ENCODE measurements around the gene PLCH1. TPM values are rescaled to one million over a fixed set of nuclear protein-coding genes. Genes with fewer than 3 reads are reported as not detected.

The PLCH1 gene
- polyA plus RNA-seq, 2 donors: 0.07 to 0.10 TPM

DNA sequence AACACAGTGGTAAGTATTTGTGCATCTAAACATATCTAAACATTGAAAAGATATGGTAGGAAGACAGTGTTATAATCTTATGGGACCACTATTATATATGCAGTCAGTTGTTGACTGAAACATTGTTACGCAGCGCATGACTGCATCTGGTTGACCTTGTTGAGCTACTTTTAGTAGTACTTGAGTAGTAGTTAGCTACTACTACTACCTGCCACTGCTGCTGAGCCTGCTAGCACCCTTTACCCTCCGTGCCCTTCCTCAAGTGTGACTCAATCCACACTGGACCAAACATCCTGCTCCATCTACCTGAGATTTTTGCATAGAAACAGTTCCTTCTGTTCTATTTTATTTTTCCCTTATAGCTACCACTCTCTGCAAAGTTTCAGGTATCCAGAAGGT is 327.8 kb downstream of the PLCH1 start:
- Histone ChIP-seq H3K36me3 (ENCODE audit: control insufficient read depth in 2 of 2, insufficient read depth in 2 of 2, low read length in 1 of 2) (no peaks in the 10 kb centered on the region), H3K27ac (ENCODE audit: low read depth in 2 of 2, low read length in 1 of 2) (no peak overlapping the region), H3K4me3 (ENCODE audit: low read depth in 1 of 2, low read length in 2 of 2) (no peak overlapping the region), H3K27me3 (ENCODE audit: control insufficient read depth in 1 of 2, insufficient read depth in 2 of 2, low read length in 2 of 2) (no peaks in the 10 kb centered on the region), H3K9me3 (ENCODE audit: control insufficient read depth in 2 of 2, insufficient read depth in 1 of 2, low read depth in 1 of 2, low read length in 1 of 2) (no peaks in the 10 kb centered on the region), H3K4me1 (ENCODE audit: control insufficient read depth in 2 of 2, insufficient read depth in 2 of 2, low read length in 1 of 2) (no peaks in the 10 kb centered on the region)
- WGBS, 2 donors: 63 to 87% methylated on average over 3 of the region's 3 CpGs

GRCh38 chr3:155416500-155417118 is 328.3 kb downstream of the PLCH1 start:
- H3K4me1 ChIP-seq (ENCODE audit: control insufficient read depth in 2 of 2, insufficient read depth in 2 of 2, low read length in 1 of 2): no peaks in the 10 kb centered on the region
- WGBS, 2 donors: 67 to 78% methylated on average over 8 of the region's 8 CpGs
- H3K36me3 ChIP-seq (ENCODE audit: control insufficient read depth in 2 of 2, insufficient read depth in 2 of 2, low read length in 1 of 2): no peaks in the 10 kb centered on the region
- no peak overlapping the region for H3K4me3 ChIP-seq (ENCODE audit: low read depth in 1 of 2, low read length in 2 of 2)
- H3K27ac ChIP-seq (ENCODE audit: low read depth in 2 of 2, low read length in 1 of 2): no peak overlapping the region
- no peaks in the 10 kb centered on the region for H3K27me3 ChIP-seq (ENCODE audit: control insufficient read depth in 1 of 2, insufficient read depth in 2 of 2, low read length in 2 of 2)
- H3K9me3 ChIP-seq (ENCODE audit: control insufficient read depth in 2 of 2, insufficient read depth in 1 of 2, low read depth in 1 of 2, low read length in 1 of 2): no peaks in the 10 kb centered on the region

DNA sequence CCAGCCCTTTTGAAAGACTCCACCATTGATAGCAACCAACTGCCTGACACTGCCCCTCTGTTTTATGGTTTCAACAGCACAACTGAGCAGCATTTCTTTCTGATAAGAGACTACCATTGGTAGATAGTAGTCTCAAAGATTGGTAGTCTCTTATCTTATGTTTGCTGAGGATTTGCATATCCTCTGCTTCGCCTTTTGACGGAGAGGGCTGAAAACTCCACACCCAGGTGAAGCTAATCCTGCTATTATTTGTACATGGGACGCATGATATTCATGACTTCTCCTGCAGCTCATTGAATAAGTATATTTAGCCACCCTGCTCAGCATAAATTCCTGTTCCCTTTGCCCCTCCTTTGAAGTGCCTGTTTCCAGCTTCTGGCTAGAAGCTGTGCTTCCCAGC is 332.0 kb downstream of the PLCH1 start:
- no peaks in the 10 kb centered on the region for H3K36me3 ChIP-seq (ENCODE audit: control insufficient read depth in 2 of 2, insufficient read depth in 2 of 2, low read length in 1 of 2)
- H3K4me1 ChIP-seq (ENCODE audit: control insufficient read depth in 2 of 2, insufficient read depth in 2 of 2, low read length in 1 of 2): no peaks in the 10 kb centered on the region
- no peak overlapping the region for H3K27ac ChIP-seq (ENCODE audit: low read depth in 2 of 2, low read length in 1 of 2)
- H3K9me3 ChIP-seq (ENCODE audit: control insufficient read depth in 2 of 2, insufficient read depth in 1 of 2, low read depth in 1 of 2, low read length in 1 of 2): no peaks in the 10 kb centered on the region
- no peaks in the 10 kb centered on the region for H3K27me3 ChIP-seq (ENCODE audit: control insufficient read depth in 1 of 2, insufficient read depth in 2 of 2, low read length in 2 of 2)
- no peak overlapping the region for H3K4me3 ChIP-seq (ENCODE audit: low read depth in 1 of 2, low read length in 2 of 2)
- WGBS, 2 donors: 45 to 53% methylated on average over 3 of the region's 3 CpGs

DNA sequence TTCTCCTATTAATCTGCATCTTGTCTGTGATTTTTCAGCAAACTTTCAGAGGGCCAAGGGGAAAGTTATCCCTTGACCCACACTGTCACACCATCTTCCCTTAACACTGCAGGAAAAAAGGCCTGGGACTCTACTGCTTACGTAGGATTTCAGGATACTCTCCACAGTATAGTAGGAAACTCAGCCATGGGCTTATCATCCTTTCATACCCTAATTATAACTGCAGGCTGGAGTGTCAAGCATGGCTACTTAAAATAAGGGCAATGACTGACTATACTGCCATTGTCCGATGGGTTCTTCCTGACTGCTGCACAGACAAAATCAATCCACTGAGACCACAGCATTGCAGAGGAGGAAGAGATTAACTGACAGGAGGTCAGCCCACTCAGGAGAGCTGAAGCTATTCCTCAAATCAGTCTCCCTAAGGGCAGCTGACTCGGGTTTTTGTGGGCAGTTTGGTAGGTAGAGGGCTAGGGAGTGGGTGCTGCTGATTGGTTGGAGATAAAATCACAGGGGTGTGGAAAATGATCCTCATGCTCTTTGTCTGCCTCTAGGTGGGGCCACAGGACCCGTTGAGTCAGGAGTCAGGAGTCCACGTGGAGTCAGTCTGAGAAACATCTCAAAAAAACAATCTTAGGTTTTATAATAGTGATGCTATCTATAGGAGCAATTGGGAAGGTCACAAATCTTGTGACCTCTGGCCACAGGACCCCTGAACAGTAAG is 333.2 kb downstream of the PLCH1 start:
- 79 to 80% methylated on average over 5 of the region's 5 CpGs for WGBS, 2 donors

DNA sequence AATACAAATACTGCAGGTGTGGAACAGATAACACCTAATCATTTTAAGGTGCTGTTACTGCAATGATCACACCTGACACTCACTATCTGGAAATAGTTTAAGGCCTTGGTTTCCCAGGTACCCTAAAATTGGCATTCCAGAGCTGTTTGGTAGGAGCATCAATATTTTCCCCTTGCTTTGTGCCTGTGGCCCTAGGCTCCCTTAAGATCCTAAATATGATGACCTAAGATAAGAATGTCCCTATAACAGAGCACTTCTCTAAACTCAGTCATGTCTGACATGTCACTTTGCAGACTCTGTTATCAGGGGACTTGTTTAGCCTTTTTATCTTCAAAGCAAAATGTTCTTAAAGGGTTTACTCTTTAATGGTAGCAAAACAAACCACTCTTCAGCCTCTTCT is 335.5 kb downstream of the PLCH1 start:
- no peaks in the 10 kb centered on the region for H3K27me3 ChIP-seq (ENCODE audit: control insufficient read depth in 1 of 2, insufficient read depth in 2 of 2, low read length in 2 of 2)
- no peaks in the 10 kb centered on the region for H3K4me1 ChIP-seq (ENCODE audit: control insufficient read depth in 2 of 2, insufficient read depth in 2 of 2, low read length in 1 of 2)
- no peaks in the 10 kb centered on the region for H3K36me3 ChIP-seq (ENCODE audit: control insufficient read depth in 2 of 2, insufficient read depth in 2 of 2, low read length in 1 of 2)
- no peak overlapping the region for H3K4me3 ChIP-seq (ENCODE audit: low read depth in 1 of 2, low read length in 2 of 2)
- H3K27ac ChIP-seq (ENCODE audit: low read depth in 2 of 2, low read length in 1 of 2): no peak overlapping the region
- H3K9me3 ChIP-seq (ENCODE audit: control insufficient read depth in 2 of 2, insufficient read depth in 1 of 2, low read depth in 1 of 2, low read length in 1 of 2): no peaks in the 10 kb centered on the region

More for the DNA sequence above, 333.2 kb downstream of the PLCH1 start:
- H3K4me3 ChIP-seq (ENCODE audit: low read depth in 1 of 2, low read length in 2 of 2): no peak overlapping the region
- no peaks in the 10 kb centered on the region for H3K27me3 ChIP-seq (ENCODE audit: control insufficient read depth in 1 of 2, insufficient read depth in 2 of 2, low read length in 2 of 2)
- H3K36me3 ChIP-seq (ENCODE audit: control insufficient read depth in 2 of 2, insufficient read depth in 2 of 2, low read length in 1 of 2): no peaks in the 10 kb centered on the region
- no peaks in the 10 kb centered on the region for H3K4me1 ChIP-seq (ENCODE audit: control insufficient read depth in 2 of 2, insufficient read depth in 2 of 2, low read length in 1 of 2)
- H3K27ac ChIP-seq (ENCODE audit: low read depth in 2 of 2, low read length in 1 of 2): no peak overlapping the region
- no peaks in the 10 kb centered on the region for H3K9me3 ChIP-seq (ENCODE audit: control insufficient read depth in 2 of 2, insufficient read depth in 1 of 2, low read depth in 1 of 2, low read length in 1 of 2)

- H3K27me3 ChIP-seq (ENCODE audit: control insufficient read depth in 1 of 2, insufficient read depth in 2 of 2, low read length in 2 of 2): no peaks in the 10 kb centered on the region
- H3K9me3 ChIP-seq (ENCODE audit: control insufficient read depth in 2 of 2, insufficient read depth in 1 of 2, low read depth in 1 of 2, low read length in 1 of 2): no peaks in the 10 kb centered on the region
- H3K4me3 ChIP-seq (ENCODE audit: low read depth in 1 of 2, low read length in 2 of 2): no peak overlapping the region
- no peak overlapping the region for H3K27ac ChIP-seq (ENCODE audit: low read depth in 2 of 2, low read length in 1 of 2)
- no peaks in the 10 kb centered on the region for H3K4me1 ChIP-seq (ENCODE audit: control insufficient read depth in 2 of 2, insufficient read depth in 2 of 2, low read length in 1 of 2)
- H3K36me3 ChIP-seq (ENCODE audit: control insufficient read depth in 2 of 2, insufficient read depth in 2 of 2, low read length in 1 of 2): no peaks in the 10 kb centered on the region
- 77 to 84% methylated on average over 3 of the region's 3 CpGs for WGBS, 2 donors
Observed at GRCh38 chr3:155407971-155408370, 336.9 kb downstream of the PLCH1 start.

GRCh38 chr3:155407331-155407730 is 337.5 kb downstream of the PLCH1 start:
- no peak overlapping the region for H3K27ac ChIP-seq (ENCODE audit: low read depth in 2 of 2, low read length in 1 of 2)
- no peaks in the 10 kb centered on the region for H3K4me1 ChIP-seq (ENCODE audit: control insufficient read depth in 2 of 2, insufficient read depth in 2 of 2, low read length in 1 of 2)
- no peaks in the 10 kb centered on the region for H3K9me3 ChIP-seq (ENCODE audit: control insufficient read depth in 2 of 2, insufficient read depth in 1 of 2, low read depth in 1 of 2, low read length in 1 of 2)
- no peaks in the 10 kb centered on the region for H3K36me3 ChIP-seq (ENCODE audit: control insufficient read depth in 2 of 2, insufficient read depth in 2 of 2, low read length in 1 of 2)
- H3K27me3 ChIP-seq (ENCODE audit: control insufficient read depth in 1 of 2, insufficient read depth in 2 of 2, low read length in 2 of 2): no peaks in the 10 kb centered on the region
- no peak overlapping the region for H3K4me3 ChIP-seq (ENCODE audit: low read depth in 1 of 2, low read length in 2 of 2)
- WGBS, 2 donors: 48 to 71% methylated on average over 1 of the region's 1 CpG

DNA sequence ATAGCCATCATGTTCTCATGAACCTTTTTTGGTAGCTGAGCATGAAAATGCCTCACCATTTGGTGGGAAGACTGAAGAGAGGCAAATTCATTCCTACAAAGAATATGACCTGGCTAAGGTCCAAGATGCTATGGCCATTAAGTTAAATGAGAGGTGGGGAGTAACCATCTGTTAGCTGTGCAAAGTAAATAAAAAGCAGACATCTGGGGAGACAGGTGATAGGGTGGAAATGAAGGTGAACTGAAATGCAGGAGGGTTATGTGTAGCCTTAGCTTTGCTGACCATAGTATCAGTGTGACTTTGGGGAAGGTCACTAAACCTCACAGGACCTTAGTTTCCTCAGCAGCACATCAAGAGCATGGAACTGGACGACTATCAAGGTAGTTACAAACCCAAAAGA is 340.4 kb downstream of the PLCH1 start:
- WGBS, 2 donors: 44 to 56% methylated on average over 1 of the region's 1 CpG
- Histone ChIP-seq H3K36me3 (ENCODE audit: control insufficient read depth in 2 of 2, insufficient read depth in 2 of 2, low read length in 1 of 2) (no peaks in the 10 kb centered on the region), H3K4me1 (ENCODE audit: control insufficient read depth in 2 of 2, insufficient read depth in 2 of 2, low read length in 1 of 2) (no peaks in the 10 kb centered on the region), H3K27me3 (ENCODE audit: control insufficient read depth in 1 of 2, insufficient read depth in 2 of 2, low read length in 2 of 2) (no peaks in the 10 kb centered on the region), H3K27ac (ENCODE audit: low read depth in 2 of 2, low read length in 1 of 2) (no peak overlapping the region), H3K4me3 (ENCODE audit: low read depth in 1 of 2, low read length in 2 of 2) (no peak overlapping the region), H3K9me3 (ENCODE audit: control insufficient read depth in 2 of 2, insufficient read depth in 1 of 2, low read depth in 1 of 2, low read length in 1 of 2) (no peaks in the 10 kb centered on the region)

GRCh38 chr3:155402656-155403055 is 342.2 kb downstream of the PLCH1 start:
- Histone ChIP-seq H3K27ac (ENCODE audit: low read depth in 2 of 2, low read length in 1 of 2) (no peak overlapping the region), H3K27me3 (ENCODE audit: control insufficient read depth in 1 of 2, insufficient read depth in 2 of 2, low read length in 2 of 2) (no peaks in the 10 kb centered on the region), H3K9me3 (ENCODE audit: control insufficient read depth in 2 of 2, insufficient read depth in 1 of 2, low read depth in 1 of 2, low read length in 1 of 2) (no peaks in the 10 kb centered on the region), H3K4me1 (ENCODE audit: control insufficient read depth in 2 of 2, insufficient read depth in 2 of 2, low read length in 1 of 2) (no peaks in the 10 kb centered on the region), H3K4me3 (ENCODE audit: low read depth in 1 of 2, low read length in 2 of 2) (no peak overlapping the region), H3K36me3 (ENCODE audit: control insufficient read depth in 2 of 2, insufficient read depth in 2 of 2, low read length in 1 of 2) (no peaks in the 10 kb centered on the region)

- H3K4me3 ChIP-seq (ENCODE audit: low read depth in 1 of 2, low read length in 2 of 2): no peak overlapping the region
- H3K27me3 ChIP-seq (ENCODE audit: control insufficient read depth in 1 of 2, insufficient read depth in 2 of 2, low read length in 2 of 2): no peaks in the 10 kb centered on the region
- H3K36me3 ChIP-seq (ENCODE audit: control insufficient read depth in 2 of 2, insufficient read depth in 2 of 2, low read length in 1 of 2): no peaks in the 10 kb centered on the region
- H3K4me1 ChIP-seq (ENCODE audit: control insufficient read depth in 2 of 2, insufficient read depth in 2 of 2, low read length in 1 of 2): no peaks in the 10 kb centered on the region
- H3K9me3 ChIP-seq (ENCODE audit: control insufficient read depth in 2 of 2, insufficient read depth in 1 of 2, low read depth in 1 of 2, low read length in 1 of 2): no peaks in the 10 kb centered on the region
- no peak overlapping the region for H3K27ac ChIP-seq (ENCODE audit: low read depth in 2 of 2, low read length in 1 of 2)
Observed at GRCh38 chr3:155398046-155398445, 346.8 kb downstream of the PLCH1 start.
